ENCODE measurements around the gene PDGFRA.

PDGFRA gene

GRCh38 chr4:54255881-54256280, 26.8 kb downstream of the PDGFRA start:
- H3K4me1 ChIP-seq (ENCODE audit: low read length): no peaks in the 10 kb centered on the region
- H3K9ac ChIP-seq (ENCODE audit: low read length): no peak overlapping the region
- no peak overlapping the region for H3K4me2 ChIP-seq (ENCODE audit: low read depth, low read length)
- H3K9me2 ChIP-seq (replicated peaks; ENCODE audit: insufficient read depth, low read length): no peaks in the 10 kb centered on the region
- TF ChIP-seq EZH2phosphoT487 (IDR thresholded peaks at IDR 0.05; ENCODE audit: low read length): no peak
- H3K27me3 ChIP-seq (replicated peaks; ENCODE audit: insufficient read depth, low read length): no peaks in the 10 kb centered on the region
- H3K9me3 ChIP-seq (replicated peaks; ENCODE audit: insufficient read depth, low read length): no peaks in the 10 kb centered on the region
- no peaks in the 10 kb centered on the region for H3K79me2 ChIP-seq (ENCODE audit: low read length)
- no peaks in the 10 kb centered on the region for H3F3A ChIP-seq (ENCODE audit: insufficient read depth, low read length)
- no peak overlapping the region for H2AFZ ChIP-seq (ENCODE audit: low read length)
- H3K27ac ChIP-seq (ENCODE audit: low read length): no peak overlapping the region
- no peaks in the 10 kb centered on the region for H3K36me3 ChIP-seq (replicated peaks; ENCODE audit: insufficient read depth, low read length)
- no peak overlapping the region for H3K4me3 ChIP-seq (ENCODE audit: low read length)
- no peaks in the 10 kb centered on the region for H4K20me1 ChIP-seq (ENCODE audit: insufficient read depth, low read length)
- no peak for DNase-seq

- Histone ChIP-seq H3K9me2 (replicated peaks; ENCODE audit: insufficient read depth, low read length) (no peaks in the 10 kb centered on the region), H3K4me2 (ENCODE audit: low read depth, low read length) (no peak overlapping the region), H3K27ac (ENCODE audit: low read length) (no peak overlapping the region), H4K20me1 (ENCODE audit: insufficient read depth, low read length) (no peaks in the 10 kb centered on the region), H3K9me3 (replicated peaks; ENCODE audit: insufficient read depth, low read length) (no peaks in the 10 kb centered on the region), H2AFZ (ENCODE audit: low read length) (no peak overlapping the region), H3K79me2 (ENCODE audit: low read length) (no peaks in the 10 kb centered on the region), H3F3A (ENCODE audit: insufficient read depth, low read length) (no peaks in the 10 kb centered on the region), H3K27me3 (replicated peaks; ENCODE audit: insufficient read depth, low read length) (no peaks in the 10 kb centered on the region), H3K4me1 (ENCODE audit: low read length) (no peaks in the 10 kb centered on the region), H3K4me3 (ENCODE audit: low read length) (no peak overlapping the region), H3K9ac (ENCODE audit: low read length) (no peak overlapping the region), H3K36me3 (replicated peaks; ENCODE audit: insufficient read depth, low read length) (no peaks in the 10 kb centered on the region)
- DNase-seq: no peak
- TF ChIP-seq EZH2 (optimal IDR thresholded peaks at IDR 0.05; ENCODE audit: low read depth, low read length): no peak
- TF ChIP-seq, protein P1, sequence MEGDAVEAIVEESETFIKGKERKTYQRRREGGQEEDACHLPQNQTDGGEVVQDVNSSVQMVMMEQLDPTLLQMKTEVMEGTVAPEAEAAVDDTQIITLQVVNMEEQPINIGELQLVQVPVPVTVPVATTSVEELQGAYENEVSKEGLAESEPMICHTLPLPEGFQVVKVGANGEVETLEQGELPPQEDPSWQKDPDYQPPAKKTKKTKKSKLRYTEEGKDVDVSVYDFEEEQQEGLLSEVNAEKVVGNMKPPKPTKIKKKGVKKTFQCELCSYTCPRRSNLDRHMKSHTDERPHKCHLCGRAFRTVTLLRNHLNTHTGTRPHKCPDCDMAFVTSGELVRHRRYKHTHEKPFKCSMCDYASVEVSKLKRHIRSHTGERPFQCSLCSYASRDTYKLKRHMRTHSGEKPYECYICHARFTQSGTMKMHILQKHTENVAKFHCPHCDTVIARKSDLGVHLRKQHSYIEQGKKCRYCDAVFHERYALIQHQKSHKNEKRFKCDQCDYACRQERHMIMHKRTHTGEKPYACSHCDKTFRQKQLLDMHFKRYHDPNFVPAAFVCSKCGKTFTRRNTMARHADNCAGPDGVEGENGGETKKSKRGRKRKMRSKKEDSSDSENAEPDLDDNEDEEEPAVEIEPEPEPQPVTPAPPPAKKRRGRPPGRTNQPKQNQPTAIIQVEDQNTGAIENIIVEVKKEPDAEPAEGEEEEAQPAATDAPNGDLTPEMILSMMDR (IDR thresholded peaks at IDR 0.05; ENCODE audit: low read length): no peak
Measured at GRCh38 chr4:54256491-54257486, 27.7 kb downstream of the PDGFRA start.

GRCh38 chr4:54265366-54265765, 36.3 kb downstream of the PDGFRA start:
- Histone ChIP-seq H2AFZ (ENCODE audit: low read length) (no peak overlapping the region), H3K79me2 (ENCODE audit: low read length) (no peaks in the 10 kb centered on the region), H3K4me3 (ENCODE audit: low read length) (no peak overlapping the region), H3K27me3 (replicated peaks; ENCODE audit: insufficient read depth, low read length) (no peaks in the 10 kb centered on the region), H3K27ac (ENCODE audit: low read length) (no peak overlapping the region), H3K9ac (ENCODE audit: low read length) (no peak overlapping the region), H3K9me2 (replicated peaks; ENCODE audit: insufficient read depth, low read length) (no peaks in the 10 kb centered on the region), H4K20me1 (ENCODE audit: insufficient read depth, low read length) (no peaks in the 10 kb centered on the region), H3K4me2 (ENCODE audit: low read depth, low read length) (no peak overlapping the region), H3K9me3 (replicated peaks; ENCODE audit: insufficient read depth, low read length) (no peaks in the 10 kb centered on the region), H3K4me1 (ENCODE audit: low read length) (no peaks in the 10 kb centered on the region), H3K36me3 (replicated peaks; ENCODE audit: insufficient read depth, low read length) (no peaks in the 10 kb centered on the region), H3F3A (ENCODE audit: insufficient read depth, low read length) (no peaks in the 10 kb centered on the region)
- TF ChIP-seq EZH2phosphoT487 (IDR thresholded peaks at IDR 0.05; ENCODE audit: low read length): no peak
- TF ChIP-seq EZH2 (optimal IDR thresholded peaks at IDR 0.05; ENCODE audit: low read depth, low read length): no peak
- TF ChIP-seq, protein P1 (IDR thresholded peaks at IDR 0.05; ENCODE audit: low read length): no peak
- DNase-seq: no peak

GRCh38 chr4:54268151-54268550, 39.1 kb downstream of the PDGFRA start:
- no peaks in the 10 kb centered on the region for H3F3A ChIP-seq (ENCODE audit: insufficient read depth, low read length)
- no peaks in the 10 kb centered on the region for H3K27me3 ChIP-seq (replicated peaks; ENCODE audit: insufficient read depth, low read length)
- H3K9me2 ChIP-seq (replicated peaks; ENCODE audit: insufficient read depth, low read length): no peaks in the 10 kb centered on the region
- H3K27ac ChIP-seq (ENCODE audit: low read length): no peak overlapping the region
- no peak overlapping the region for H3K9ac ChIP-seq (ENCODE audit: low read length)
- no peak overlapping the region for H3K4me2 ChIP-seq (ENCODE audit: low read depth, low read length)
- no peaks in the 10 kb centered on the region for H3K4me1 ChIP-seq (ENCODE audit: low read length)
- no peak overlapping the region for H2AFZ ChIP-seq (ENCODE audit: low read length)
- H3K79me2 ChIP-seq (ENCODE audit: low read length): no peaks in the 10 kb centered on the region
- H4K20me1 ChIP-seq (ENCODE audit: insufficient read depth, low read length): no peaks in the 10 kb centered on the region
- H3K9me3 ChIP-seq (replicated peaks; ENCODE audit: insufficient read depth, low read length): no peaks in the 10 kb centered on the region
- no peaks in the 10 kb centered on the region for H3K36me3 ChIP-seq (replicated peaks; ENCODE audit: insufficient read depth, low read length)
- TF ChIP-seq EZH2phosphoT487 (IDR thresholded peaks at IDR 0.05; ENCODE audit: low read length): no peak
- DNase-seq: no peak
- H3K4me3 ChIP-seq (ENCODE audit: low read length): no peak overlapping the region

All from MM.1S (cell line).